ENCODE data around the gene TRIM39.
"Not testable (repeated sequence)": the region's sequence is repeated elsewhere in the genome, so short reads cannot be mapped to it uniquely, and the experiment has no call there.

Gene TRIM39

DNA sequence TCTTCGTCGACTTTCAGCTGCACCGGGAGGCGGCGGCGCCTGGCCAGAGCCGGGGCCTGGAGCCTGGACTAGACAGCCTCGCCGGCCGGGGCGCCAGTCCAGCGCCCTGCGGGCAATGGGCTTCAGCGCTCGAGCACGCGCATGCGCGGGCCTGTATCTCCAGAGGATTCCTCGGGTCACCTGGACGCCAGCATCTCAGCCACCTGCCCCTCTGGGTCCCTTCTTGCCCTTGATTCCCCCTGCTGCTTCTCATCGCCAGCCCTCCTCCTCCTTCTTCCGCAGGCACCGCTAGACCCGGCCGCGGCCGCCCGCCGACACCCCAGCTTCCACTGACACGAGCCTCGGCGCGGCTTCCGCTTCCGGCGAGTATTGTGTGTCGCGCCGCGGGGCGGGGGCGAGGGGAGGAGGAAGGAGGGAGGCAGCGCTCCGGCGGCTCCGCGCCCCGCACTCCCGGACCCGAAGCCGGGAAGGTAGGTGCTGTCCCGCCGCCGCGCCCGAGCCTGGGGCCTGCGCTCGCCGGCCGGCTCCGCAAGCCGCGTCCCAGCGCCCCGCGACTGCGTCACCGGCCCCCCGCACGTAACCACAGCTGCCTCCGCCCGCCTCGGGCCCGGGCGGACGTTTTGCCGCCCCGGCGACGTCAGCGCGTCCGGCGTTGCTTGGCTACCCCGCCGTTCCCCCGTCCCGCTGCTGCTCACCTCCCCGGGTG, at the start of gene TRIM39:
Gene TRIM39, plus strand, starts transcription at position 402 of the 706 bp plus-strand sequence. CDS start 2,391 bp downstream, outside the sequence.
- DNase-seq: peak; percentile 58

- DNase-seq: not testable (repeated sequence)
These were observed 45.7 kb upstream of the TRIM39 start for GRCh38 chr6:30280988-30281387.

DNA sequence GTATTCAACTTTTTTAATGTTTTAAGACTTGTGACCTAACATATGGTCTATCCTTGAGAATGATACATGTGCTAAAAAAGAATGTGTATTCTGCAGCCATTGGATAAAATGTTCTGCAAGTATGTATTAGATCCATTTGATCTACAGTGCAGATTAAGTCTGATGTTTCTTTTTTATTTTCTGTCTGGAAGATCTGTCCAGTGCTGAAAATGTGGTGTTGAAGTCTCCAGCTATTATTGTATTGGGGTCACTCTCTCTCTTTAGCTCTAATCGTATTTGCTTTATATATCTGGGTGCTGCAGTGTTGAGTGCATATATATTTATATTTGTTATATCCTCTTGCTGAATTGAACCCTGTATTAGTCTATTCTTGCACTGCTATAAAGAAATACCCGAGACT, 44.2 kb upstream of the TRIM39 start:
- no peak for DNase-seq

GRCh38 chr6:30283761-30284160, 43.0 kb upstream of the TRIM39 start:
- no peak for DNase-seq

DNA sequence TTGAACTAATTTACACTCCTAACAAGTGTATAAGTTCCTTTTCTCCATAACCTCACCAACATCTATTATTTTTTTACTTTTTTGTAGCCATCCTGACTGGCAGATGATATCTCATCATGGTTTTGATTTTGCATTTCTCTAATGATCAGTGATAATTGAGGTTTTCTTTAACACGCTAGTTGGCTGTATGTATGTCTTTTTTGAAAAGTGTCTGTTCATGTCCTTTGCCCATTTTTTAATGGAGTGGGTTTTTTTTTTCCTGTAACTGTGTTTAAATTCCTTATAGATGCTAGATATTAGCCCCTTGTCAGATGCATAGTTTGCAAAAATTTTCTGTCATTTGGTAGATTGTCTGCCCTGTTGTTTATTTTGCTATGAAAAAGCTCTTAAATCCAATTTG, 39.6 kb upstream of the TRIM39 start:
- no peak for DNase-seq

DNA sequence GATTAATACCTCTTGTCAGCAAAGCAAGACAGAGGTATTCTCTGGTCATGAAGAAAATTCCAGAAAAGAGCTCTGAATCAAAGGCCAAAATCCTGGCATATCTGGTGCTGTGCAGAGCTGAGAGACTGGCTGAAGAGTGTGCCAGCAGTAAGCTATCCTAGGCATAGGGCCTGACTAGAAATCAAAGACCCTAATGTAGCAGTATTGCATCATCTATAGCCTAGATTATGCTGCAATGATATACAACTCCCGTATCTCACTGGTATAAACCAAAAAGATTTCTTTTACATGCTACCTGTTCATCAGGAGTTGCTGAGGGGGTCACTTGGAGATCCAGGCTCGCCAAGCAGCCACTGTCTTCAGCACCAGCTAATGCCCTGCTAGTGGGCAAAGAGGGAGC, 30.9 kb upstream of the TRIM39 start:
- no peak for DNase-seq

DNA sequence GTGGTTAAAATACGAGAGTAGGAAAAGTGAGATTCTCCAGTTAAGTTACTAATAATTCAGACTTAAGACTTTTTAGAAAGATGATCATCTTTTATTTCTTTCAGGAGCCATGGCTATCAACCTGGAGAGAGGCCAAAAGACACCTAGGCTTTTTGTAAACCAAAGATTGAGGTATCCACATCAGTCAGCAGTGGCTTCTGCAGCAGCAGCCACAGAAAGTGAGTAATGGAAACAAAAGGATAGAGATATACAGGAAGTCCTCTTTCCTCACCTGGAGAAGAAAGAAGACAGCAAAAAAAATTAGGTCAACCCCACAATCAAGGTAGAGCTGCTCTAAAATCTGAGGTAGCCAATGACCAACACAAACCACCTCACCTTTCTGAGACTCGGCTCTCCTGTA, 22.7 kb upstream of the TRIM39 start:
- DNase-seq: no peak

DNA sequence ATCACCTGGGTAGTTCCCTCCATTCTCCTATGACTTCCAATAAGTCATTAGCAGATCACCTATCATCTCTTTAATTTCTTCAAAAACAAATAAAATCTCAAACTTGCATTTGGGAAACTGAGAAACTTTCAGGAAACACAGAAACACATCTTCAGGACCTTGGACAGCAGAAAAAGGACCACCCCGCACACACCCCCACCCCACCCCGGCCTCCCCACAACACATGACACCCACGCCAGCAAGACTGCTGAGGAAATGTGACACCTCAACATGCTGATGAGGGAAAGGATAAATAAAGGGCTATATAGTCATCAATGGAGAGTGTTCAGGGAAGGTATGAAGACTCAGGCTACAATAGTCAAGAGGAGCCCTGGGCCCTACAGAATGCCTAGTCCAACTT, 15.6 kb upstream of the TRIM39 start:
- DNase-seq: no peak

DNA sequence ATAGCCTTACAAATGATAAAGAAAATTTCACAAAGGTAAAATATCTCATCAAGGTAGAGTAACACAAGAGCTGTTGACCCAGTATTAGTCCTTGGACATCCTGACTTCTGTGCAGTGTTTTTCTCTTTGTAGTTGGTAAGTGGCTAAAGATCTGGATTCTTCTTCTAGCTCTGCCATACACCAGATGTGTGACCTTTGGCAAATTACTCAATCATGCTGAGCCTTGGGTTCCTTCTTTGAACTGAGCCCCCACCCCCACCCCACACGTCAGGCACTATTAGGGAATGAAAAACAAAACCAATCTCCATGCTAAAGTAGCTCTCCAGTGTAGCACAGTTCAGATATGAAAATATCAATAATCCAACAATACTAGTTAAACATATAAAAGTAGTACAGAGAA, 15.1 kb upstream of the TRIM39 start:
- no peak for DNase-seq

DNA sequence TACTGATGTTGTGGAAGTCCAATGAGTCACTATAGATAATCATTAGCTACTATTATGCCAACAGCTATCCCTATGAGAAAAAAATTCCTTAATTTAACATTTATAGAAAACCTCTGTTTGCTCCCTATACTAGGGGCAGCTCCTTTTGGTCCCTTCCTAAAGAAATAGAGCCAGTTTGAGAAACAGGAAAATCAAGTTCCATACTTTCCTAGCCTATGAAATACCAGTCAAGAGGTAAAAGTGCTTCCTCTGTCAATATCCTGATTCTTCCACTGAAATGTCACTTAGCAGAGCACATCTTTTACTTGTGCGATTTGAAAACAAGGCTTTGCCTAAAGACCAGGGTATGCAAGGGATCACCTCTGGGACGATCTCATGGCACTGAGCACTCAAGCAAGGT, 14.5 kb upstream of the TRIM39 start:
- no peak for DNase-seq

- no peak for DNase-seq
These were observed 13.9 kb upstream of the TRIM39 start for GRCh38 chr6:30312676-30313321.

- no peak for DNase-seq
These were observed 11.6 kb upstream of the TRIM39 start for GRCh38 chr6:30315156-30315555.

DNA sequence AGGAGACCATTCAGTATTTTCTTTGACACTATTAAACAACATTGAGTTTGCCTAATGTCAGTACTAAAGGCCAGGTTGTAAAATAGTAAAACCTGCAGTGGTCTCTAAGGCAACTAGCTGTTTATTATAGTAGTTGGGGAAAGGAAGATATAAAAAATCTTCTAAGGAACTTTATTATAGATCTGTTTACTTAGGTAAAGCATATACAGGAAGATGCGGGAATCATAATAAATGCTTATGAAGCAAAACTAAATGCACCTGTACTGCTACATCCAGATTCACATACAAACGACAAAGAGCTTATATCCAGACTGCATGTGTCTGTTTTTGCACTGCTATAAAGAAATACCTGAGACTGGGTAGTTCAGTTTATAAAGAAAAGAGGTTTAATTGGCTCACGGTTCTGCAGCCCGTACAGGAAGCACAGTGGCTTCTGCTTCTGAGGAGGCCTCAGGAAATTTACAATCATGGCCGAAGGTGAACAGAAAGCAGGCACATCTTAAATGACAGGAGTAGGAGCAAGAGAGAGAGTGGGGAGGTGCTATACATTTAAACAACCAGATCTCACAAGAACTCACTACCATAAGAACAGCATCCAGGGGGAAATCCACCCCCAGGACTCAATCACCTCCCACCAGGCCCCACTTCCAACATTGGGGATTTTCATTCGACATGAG, 8.7 kb upstream of the TRIM39 start:
- no peak for DNase-seq

- DNase-seq: no peak
These were observed 7.4 kb upstream of the TRIM39 start for GRCh38 chr6:30319146-30319835.

- no peak for DNase-seq
These were observed 4.9 kb upstream of the TRIM39 start for GRCh38 chr6:30321692-30322388.

DNA sequence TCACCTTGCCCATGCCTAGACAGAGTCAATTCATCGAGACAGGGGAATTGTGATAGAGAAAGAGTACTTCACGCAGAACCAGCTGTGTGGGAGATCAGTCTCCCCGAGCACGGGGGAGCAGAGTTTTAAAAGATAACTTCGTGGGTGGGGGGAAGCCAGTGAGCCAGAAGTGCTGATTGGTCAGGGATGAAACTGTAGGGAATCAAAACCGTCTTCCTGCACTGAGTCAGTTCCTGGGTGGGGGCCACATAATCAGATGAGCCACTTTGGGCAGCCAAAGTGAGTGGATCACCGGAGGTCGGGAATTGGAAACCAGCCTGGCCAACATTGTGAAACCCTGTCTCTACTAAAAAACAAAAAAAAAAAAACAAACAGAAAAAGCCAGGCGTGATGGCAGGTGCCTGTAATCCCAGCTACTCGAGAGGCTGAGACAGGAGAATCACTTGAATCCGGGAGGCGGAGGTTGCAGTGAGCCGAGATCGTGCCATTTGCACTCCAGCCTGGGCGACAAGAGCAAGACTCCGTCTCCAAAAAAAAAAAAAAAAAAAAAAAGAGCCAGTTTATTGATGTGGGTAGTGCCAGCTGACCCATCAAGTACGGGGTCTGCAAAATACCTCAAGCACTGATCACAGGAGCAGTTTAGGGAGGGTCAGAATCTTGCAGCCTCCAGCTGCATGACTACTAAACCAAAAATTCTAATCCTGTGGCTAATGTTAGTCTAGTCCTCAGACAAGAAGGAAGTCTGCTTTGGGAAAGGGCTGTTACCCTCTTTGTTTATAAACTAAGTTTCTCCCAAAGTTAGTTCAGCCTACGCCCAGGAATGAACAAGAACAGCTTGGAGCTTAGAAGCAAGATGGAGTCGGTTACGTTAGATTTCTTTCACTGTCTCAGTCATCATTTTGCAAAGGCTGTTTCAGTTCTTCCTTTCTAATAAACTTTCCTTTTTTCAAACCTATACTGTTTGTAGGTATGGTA, 3.9 kb upstream of the TRIM39 start:
- DNase-seq: no peak

GRCh38 chr6:30323806-30324205, 2.9 kb upstream of the TRIM39 start:
- no peak for DNase-seq

- no peak for DNase-seq
These were observed 1.4 kb upstream of the TRIM39 start for GRCh38 chr6:30325150-30325872.

GRCh38 chr6:30325873-30326525, 728 bp upstream of the TRIM39 start:
- DNase-seq: peak; percentile 61

DNA sequence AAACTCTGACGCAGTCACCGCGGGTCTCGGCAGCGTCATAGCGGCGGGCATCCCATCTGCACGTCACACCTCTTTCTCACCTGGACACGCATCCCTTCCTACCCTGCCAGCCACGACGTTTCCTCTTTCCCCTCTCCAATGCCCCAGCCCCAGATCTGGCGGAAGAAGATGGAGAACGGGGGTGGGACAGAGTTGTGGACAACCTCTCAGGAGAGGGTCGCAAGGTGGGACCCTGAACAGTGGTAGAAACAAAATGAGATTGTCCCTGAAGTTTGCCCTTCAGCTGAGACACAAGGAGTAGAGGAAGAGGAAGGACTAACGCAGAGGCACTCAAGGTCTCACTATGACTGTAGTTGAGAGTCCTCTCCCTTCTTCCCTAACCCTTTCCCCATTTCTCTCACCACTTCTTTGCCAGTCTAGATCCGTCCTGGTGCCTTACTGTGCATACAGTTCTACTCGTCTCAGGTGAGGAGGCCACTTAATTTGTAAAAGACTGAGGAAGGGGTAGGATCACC, 562 bp downstream of the TRIM39 start:
- DNase-seq: no peak

All from DMS79 (cell line).